SK-N-SH (cell line): ENCODE measurements around the gene DNAJC1. TPM values are rescaled to one million over a fixed set of nuclear protein-coding genes. Genes with fewer than 3 reads are reported as not detected.

Experiments used
- CTCF ChIA-PET: fragments of 300-600, 350-600 bp; formaldehyde crosslinking; extraction: SDS; loops from one replicate; lab custom pipeline; 2021; lab: Yijun Ruan, JAX
- POLR2A ChIA-PET: fragments of 350-600 bp; sonication (Branson Sonifier 250); formaldehyde crosslinking; extraction: SDS; loops from one replicate; lab custom pipeline; 2020; ENCODE audit warnings: antibody characterized with exemption, inconsistent platforms; lab: Yijun Ruan, JAX
- DNase-seq: peaks from one replicate; pipeline ENCODE4 v3.0.0; 2012
- H2AFZ ChIP-seq: fragments of 200-600 bp; sonication (generic); 2 replicates; pipeline ENCODE4 v1.8.1; 2016; ENCODE audit warnings: antibody characterized with exemption, mild to moderate bottlenecking, low read depth
- H3F3A ChIP-seq: fragments of 200-600 bp; sonication (generic); replicated peaks from 2 replicates; pipeline ENCODE3; 2016; ENCODE audit warnings: antibody characterized with exemption, mild to moderate bottlenecking; ENCODE audit not compliant: insufficient read depth
- H3K27ac ChIP-seq, 2 experiments: fragments of 200-500 bp in 1 of 2; fragments of 200-600 bp in 1 of 2; sonication (Bioruptor generic) in 1 of 2; sonication (generic), shearing (Covaris generic) in 1 of 2; 2 replicates each; pipeline versions ENCODE4 v1.5.1 to v1.6.1; 2014 to 2016; ENCODE audit warnings: low read depth in 2 of 2, inconsistent platforms in 1 of 2, low read length in 1 of 2, mild to moderate bottlenecking in 1 of 2, mixed read lengths in 1 of 2
- H3K27me3 ChIP-seq: fragments of 200-600 bp; sonication (generic), shearing (Covaris generic); 2 replicates; pipeline ENCODE4 v1.6.1; 2016; ENCODE audit warnings: mixed run types; ENCODE audit not compliant: insufficient read depth
- H3K36me3 ChIP-seq, 2 experiments: fragments of 200-500 bp in 1 of 2; fragments of 200-600 bp in 1 of 2; sonication (Bioruptor generic) in 1 of 2; sonication (generic) in 1 of 2; replicated peaks in 1 of 2; 2 replicates each; pipeline versions ENCODE3 to v1.5.1; 2014 to 2016; ENCODE audit warnings: low read length in 1 of 2, mild to moderate bottlenecking in 1 of 2; ENCODE audit not compliant: insufficient read depth in 2 of 2, control insufficient read depth in 1 of 2
- H3K4me1 ChIP-seq, 2 experiments: fragments of 200-500 bp in 1 of 2; fragments of 200-600 bp in 1 of 2; sonication (Bioruptor generic) in 1 of 2; sonication (generic), shearing (Covaris generic) in 1 of 2; 2 replicates each; pipeline versions ENCODE4 v1.5.1 to v1.6.1; 2014 to 2016; ENCODE audit warnings: low read depth in 1 of 2, low read length in 1 of 2, mixed run types in 1 of 2; ENCODE audit not compliant: insufficient read depth in 2 of 2, control insufficient read depth in 1 of 2
- H3K4me2 ChIP-seq: fragments of 200-600 bp; sonication (generic), shearing (Covaris generic); 2 replicates; pipeline ENCODE4 v1.6.1; 2017; ENCODE audit warnings: mixed run types
- H3K4me3 ChIP-seq, 2 experiments: fragments of 200-500 bp in 1 of 2; fragments of 200-600 bp in 1 of 2; sonication (Bioruptor generic) in 1 of 2; sonication (generic), shearing (Covaris generic) in 1 of 2; 2 replicates each; pipeline versions ENCODE4 v1.5.1 to v1.8.1; 2014 to 2016; ENCODE audit warnings: low read depth in 2 of 2, inconsistent platforms in 1 of 2, low read length in 1 of 2, mild to moderate bottlenecking in 1 of 2, mixed read lengths in 1 of 2, moderate library complexity in 1 of 2
- H3K79me2 ChIP-seq: fragments of 200-600 bp; sonication (generic); 2 replicates; pipeline ENCODE4 v1.8.1; 2017; ENCODE audit warnings: mild to moderate bottlenecking; ENCODE audit not compliant: insufficient read depth
- H3K9ac ChIP-seq: fragments of 200-600 bp; sonication (generic); 2 replicates; pipeline ENCODE4 v1.6.1; 2017; ENCODE audit warnings: mixed run types
- H3K9me2 ChIP-seq: fragments of 200-600 bp; sonication (generic); 2 replicates; pipeline ENCODE4 v1.6.1; 2017; ENCODE audit warnings: mixed run types
- H3K9me3 ChIP-seq: fragments of 200-600 bp; sonication (generic); 2 replicates; pipeline ENCODE4 v1.6.1; 2017; ENCODE audit warnings: mixed run types, mild to moderate bottlenecking, moderate library complexity
- H4K20me1 ChIP-seq: fragments of 200-600 bp; sonication (generic); 2 replicates; pipeline ENCODE4 v1.6.1; 2017; ENCODE audit warnings: mild to moderate bottlenecking, mixed run types; ENCODE audit not compliant: insufficient read depth
- CTCF ChIP-seq: fragments of 200-600 bp; sonication (generic); IDR thresholded peaks from 2 replicates; pipeline ENCODE4 v1.6.1; 2017; ENCODE audit warnings: antibody characterized with exemption, mild to moderate bottlenecking, moderate library complexity
- ELF1 ChIP-seq: IDR thresholded peaks from 2 replicates; pipeline ENCODE4 v1.4.0; 2012
- EP300 ChIP-seq, 2 experiments: IDR thresholded peaks; 2 replicates each; pipeline versions ENCODE4 v1.4.0 to v1.6.1; 2012; ENCODE audit warnings: borderline replicate concordance in 1 of 2, low read depth in 1 of 2, low read length in 1 of 2
- FOXJ3 ChIP-seq: sonication (generic); formaldehyde crosslinking; IDR thresholded peaks from 2 replicates; pipeline ENCODE4 v1.5.1; 2020; ENCODE audit warnings: mild to moderate bottlenecking, missing genetic modification reagents
- FOXM1 ChIP-seq: IDR thresholded peaks from 2 replicates; pipeline ENCODE4 v1.4.0; 2012; ENCODE audit warnings: low read depth, mild to moderate bottlenecking
- JUND ChIP-seq: IDR thresholded peaks from 2 replicates; pipeline ENCODE4 v1.4.0; 2012
- MEF2A ChIP-seq: IDR thresholded peaks from 2 replicates; pipeline ENCODE4 v1.4.0; 2012; ENCODE audit warnings: low read depth, borderline replicate concordance
- MXI1 ChIP-seq: IDR thresholded peaks from 2 replicates; pipeline ENCODE4 v1.6.1; 2012; ENCODE audit warnings: mild to moderate bottlenecking, low read depth, low read length, improper control_type of control experiment
- NRF1 ChIP-seq: IDR thresholded peaks from 2 replicates; pipeline ENCODE4 v1.6.1; 2012; ENCODE audit warnings: low read depth, mild to moderate bottlenecking, low read length
- RAD21 ChIP-seq: IDR thresholded peaks from 2 replicates; pipeline ENCODE4 v1.6.1; 2012; ENCODE audit warnings: mild to moderate bottlenecking, low read length
- REST ChIP-seq: IDR thresholded peaks from 2 replicates; pipeline ENCODE4 v1.6.1; 2012; ENCODE audit warnings: mild to moderate bottlenecking, low read depth, low read length, moderate library complexity
- RFX5 ChIP-seq: IDR thresholded peaks from 2 replicates; pipeline ENCODE4 v1.6.1; 2012; ENCODE audit warnings: mild to moderate bottlenecking, improper control_type of control experiment, low read length
- RXRA ChIP-seq: IDR thresholded peaks from 2 replicates; pipeline ENCODE4 v1.4.0; 2012; ENCODE audit warnings: low read depth, mild to moderate bottlenecking, borderline replicate concordance
- SIN3A ChIP-seq: IDR thresholded peaks from 2 replicates; pipeline ENCODE4 v1.6.1; 2012; ENCODE audit warnings: low read depth, mild to moderate bottlenecking, low read length, moderate library complexity, borderline replicate concordance
- YY1 ChIP-seq: IDR thresholded peaks from 2 replicates; pipeline ENCODE4 v1.4.0; 2012; ENCODE audit warnings: low read depth, mild to moderate bottlenecking
- ZBTB33 ChIP-seq: IDR thresholded peaks from 2 replicates; pipeline ENCODE4 v1.4.0; 2012; ENCODE audit warnings: low read depth, borderline replicate concordance
- polyA plus RNA-seq, 3 experiments: library from polyadenylated mRNA; depleted of rRNA; stranded (reverse); fragments of >200 nt; gene quantifications; 2 replicates each; pipeline ENCODE4 v1.2.3, GENCODE V29; 2012
- TF ChIP-seq, protein P1 (sequence below): fragments of 150-350 bp; IDR thresholded peaks from 2 replicates; pipeline ENCODE4 v1.6.1; 2017; ENCODE audit warnings: antibody characterized with exemption, low read length, low read depth, borderline replicate concordance
- TF ChIP-seq, protein P2 (sequence below): IDR thresholded peaks from 2 replicates; pipeline ENCODE4 v1.4.0; 2012; ENCODE audit warnings: low read depth
- TF ChIP-seq, protein P3 (sequence below): IDR thresholded peaks from 2 replicates; pipeline ENCODE4; 2012

The DNAJC1 gene
- polyA plus RNA-seq, 1 of the 3 experiments (the other 2 are of a cell fraction), result 9.3 TPM

DNA sequence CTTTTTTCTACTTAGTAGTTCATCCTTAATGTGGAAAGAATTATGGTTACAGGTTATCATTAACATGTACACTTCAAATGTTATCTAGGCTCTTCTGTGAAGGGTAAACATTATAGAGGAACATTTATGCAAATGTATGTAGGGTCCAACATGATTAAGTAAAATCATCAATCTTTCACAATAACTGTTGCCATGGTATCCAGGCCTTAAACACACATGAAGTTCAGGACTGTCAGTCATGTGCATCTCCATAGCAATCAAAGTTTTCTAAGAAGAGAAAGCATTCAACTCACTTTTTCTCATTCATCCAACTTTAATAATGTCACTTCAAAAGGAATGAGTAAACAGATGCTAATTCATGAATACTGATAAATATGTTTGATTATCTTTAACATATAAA lies 83.6 kb downstream of the DNAJC1 start:
- H3F3A ChIP-seq, result peaks cover 9% of the 10 kb centered on the region
- no peaks in the 10 kb centered on the region; a peak in 1 of 4 replicates for H3K4me1 ChIP-seq
- no peak overlapping the region for H3K4me2 ChIP-seq
- H3K36me3 ChIP-seq, result peaks cover 0 to 4% of the 10 kb centered on the region in 2 experiments
- H2AFZ ChIP-seq, result no peak overlapping the region
- no peaks in the 10 kb centered on the region for H3K79me2 ChIP-seq
- no peak overlapping the region for H3K27ac ChIP-seq
- no peaks in the 10 kb centered on the region for H3K9me2 ChIP-seq
- H3K9ac ChIP-seq, result no peak overlapping the region
- ChIA-PET POLR2A (interaction anchor here (0.6 kb wide), 1 partner anchor 531 kb away, joined by 3 read pairs; no protein-coding TSS in a partner anchor), CTCF (interaction anchor here (1.3 kb wide), 1 partner anchor 28 kb away, joined by 3 read pairs; no protein-coding TSS in a partner anchor)
- no peaks in the 10 kb centered on the region for H3K27me3 ChIP-seq
- H3K4me3 ChIP-seq, result no peak overlapping the region
- no peak for TF ChIP-seq MEF2A
- TF ChIP-seq RFX5, result no peak
- TF ChIP-seq EP300 (IDR thresholded peaks at IDR 0.05; ENCODE audit: borderline replicate concordance in 1 of 2, low read depth in 1 of 2, low read length in 1 of 2), result no peak
- no peak for TF ChIP-seq NRF1
- no peak for TF ChIP-seq ZBTB33
- no peak for TF ChIP-seq FOXM1
- TF ChIP-seq FOXJ3 (CRISPR knock-in tag), result no peak
- TF ChIP-seq CTCF, result no peak
- no peak for TF ChIP-seq ELF1
- no peak for TF ChIP-seq JUND
- TF ChIP-seq, protein P1, sequence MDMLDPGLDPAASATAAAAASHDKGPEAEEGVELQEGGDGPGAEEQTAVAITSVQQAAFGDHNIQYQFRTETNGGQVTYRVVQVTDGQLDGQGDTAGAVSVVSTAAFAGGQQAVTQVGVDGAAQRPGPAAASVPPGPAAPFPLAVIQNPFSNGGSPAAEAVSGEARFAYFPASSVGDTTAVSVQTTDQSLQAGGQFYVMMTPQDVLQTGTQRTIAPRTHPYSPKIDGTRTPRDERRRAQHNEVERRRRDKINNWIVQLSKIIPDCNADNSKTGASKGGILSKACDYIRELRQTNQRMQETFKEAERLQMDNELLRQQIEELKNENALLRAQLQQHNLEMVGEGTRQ, result no peak
- TF ChIP-seq, protein P2, sequence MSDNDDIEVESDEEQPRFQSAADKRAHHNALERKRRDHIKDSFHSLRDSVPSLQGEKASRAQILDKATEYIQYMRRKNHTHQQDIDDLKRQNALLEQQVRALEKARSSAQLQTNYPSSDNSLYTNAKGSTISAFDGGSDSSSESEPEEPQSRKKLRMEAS, result no peak
- TF ChIP-seq MXI1, result no peak
- TF ChIP-seq REST, result no peak
- TF ChIP-seq SIN3A, result no peak
- TF ChIP-seq, protein P3, sequence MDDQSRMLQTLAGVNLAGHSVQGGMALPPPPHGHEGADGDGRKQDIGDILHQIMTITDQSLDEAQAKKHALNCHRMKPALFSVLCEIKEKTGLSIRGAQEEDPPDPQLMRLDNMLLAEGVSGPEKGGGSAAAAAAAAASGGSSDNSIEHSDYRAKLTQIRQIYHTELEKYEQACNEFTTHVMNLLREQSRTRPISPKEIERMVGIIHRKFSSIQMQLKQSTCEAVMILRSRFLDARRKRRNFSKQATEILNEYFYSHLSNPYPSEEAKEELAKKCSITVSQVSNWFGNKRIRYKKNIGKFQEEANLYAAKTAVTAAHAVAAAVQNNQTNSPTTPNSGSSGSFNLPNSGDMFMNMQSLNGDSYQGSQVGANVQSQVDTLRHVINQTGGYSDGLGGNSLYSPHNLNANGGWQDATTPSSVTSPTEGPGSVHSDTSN, result no peak
- no peak for TF ChIP-seq RAD21
- no peak for TF ChIP-seq RXRA
- no peak for TF ChIP-seq YY1
- DNase-seq, result no peak
- H4K20me1 ChIP-seq, result no peaks in the 10 kb centered on the region
- no peaks in the 10 kb centered on the region for H3K9me3 ChIP-seq
